ENCODE measurements around the gene CSNK2A1.
"Not testable (repeated sequence)": the region's sequence is repeated elsewhere in the genome, so short reads cannot be mapped to it uniquely, and the experiment has no call there.

Gene CSNK2A1

DNA sequence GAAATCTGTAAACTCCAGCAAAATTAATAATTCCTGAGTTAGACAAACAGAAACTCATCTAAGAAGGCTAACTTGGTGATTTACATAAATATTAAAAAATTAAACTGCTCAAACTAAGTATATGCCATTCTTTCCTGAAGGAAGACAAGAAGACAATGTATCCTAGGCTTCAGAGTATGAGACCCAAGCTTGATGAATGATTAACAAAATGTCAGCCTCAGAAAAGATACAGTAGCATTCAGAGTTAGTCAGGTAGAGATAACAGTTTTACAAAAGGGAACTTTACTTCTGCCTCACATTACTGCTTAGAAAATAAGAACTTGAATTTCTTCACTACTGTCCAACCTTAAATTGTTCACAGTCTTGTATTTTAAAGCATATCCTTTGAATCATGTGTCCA lies 12.0 kb downstream of the CSNK2A1 start:
- no peak for DNase-seq

DNA sequence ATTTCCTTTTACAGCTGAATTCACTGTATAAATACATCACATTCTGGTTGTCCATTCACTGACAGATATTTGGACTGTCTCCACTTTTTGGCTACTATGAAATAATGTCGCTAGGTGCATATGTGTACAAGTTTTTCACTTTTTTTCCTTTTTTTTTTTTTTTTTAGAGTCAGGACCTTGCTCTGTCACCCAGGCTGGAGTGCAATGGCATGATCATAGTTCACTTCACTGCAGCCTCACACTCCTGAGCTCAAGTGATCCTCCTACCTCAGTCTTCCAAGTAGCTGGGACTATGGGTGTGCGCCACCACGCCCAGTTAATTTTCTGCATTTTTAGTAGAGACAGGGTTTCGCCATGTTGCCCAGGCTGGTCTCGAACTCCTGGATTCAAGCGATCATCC lies 13.3 kb downstream of the CSNK2A1 start:
- no peak for DNase-seq

DNA sequence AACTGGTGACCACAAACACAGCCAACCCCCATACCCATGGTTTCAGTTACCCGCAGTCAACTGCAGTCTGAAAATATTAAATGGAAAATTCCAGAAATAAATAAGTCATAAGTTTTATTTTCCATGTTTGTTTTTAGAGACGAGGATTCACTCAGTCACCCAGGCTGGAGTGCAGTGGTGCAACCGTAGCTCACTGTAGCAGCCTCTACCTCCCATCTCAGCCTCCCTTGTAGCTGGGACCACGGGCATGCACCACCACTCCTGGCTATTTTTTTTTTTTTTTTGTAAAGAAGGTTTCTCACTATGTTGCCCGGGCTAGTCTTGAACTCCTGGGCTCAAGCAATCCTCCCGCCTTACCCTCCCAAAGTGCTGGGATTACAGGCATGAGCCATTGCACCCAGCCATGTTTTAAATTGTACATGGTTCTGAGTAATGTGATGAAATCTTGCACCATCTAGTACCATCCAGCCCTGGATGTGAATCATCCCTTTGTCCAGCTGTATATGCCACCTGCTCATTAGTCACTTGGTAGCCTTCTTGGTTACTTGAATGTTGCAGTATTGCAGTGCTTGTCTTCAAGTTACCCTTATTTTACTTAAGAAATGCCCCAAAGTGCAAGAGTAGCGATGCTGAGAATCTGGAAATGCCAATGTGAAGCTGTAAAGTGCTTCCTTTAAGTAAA lies 14.5 kb downstream of the CSNK2A1 start:
- no peak for DNase-seq

DNA sequence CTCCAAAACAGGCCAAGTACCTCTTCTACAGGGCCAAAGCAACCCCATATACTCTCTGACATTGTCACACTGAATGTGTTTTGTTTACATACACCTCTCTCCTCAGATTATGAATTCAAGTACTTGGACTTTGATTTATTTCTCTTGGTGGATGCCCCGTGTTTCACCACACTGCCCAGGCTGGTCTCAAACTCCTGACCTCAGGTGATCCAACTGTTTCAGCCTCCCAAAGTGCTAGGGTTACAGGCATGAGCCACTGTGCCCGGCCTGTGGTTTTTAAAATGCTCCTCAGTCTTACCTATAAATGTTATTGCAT lies 16.1 kb downstream of the CSNK2A1 start:
- DNase-seq: no peak

DNA sequence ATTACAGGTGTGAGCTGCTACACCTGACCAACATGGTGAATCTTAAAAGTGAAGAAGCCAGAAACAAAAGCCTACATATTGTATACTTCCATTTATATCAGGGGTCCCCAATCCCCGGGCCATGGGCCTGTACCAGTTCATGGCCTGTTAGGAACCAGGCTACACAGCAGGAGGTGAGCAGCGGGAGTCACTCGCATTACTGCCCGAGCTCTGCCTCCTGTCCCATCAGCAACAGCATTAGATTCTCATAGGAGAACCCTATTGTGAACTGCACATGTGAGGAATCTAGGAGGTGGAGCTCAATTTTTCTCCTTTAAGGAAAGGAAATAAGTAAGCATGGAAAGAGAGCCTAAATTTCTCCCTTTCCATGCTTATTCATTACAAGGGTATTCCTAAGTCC lies 21.7 kb downstream of the CSNK2A1 start:
- no peak for DNase-seq

DNA sequence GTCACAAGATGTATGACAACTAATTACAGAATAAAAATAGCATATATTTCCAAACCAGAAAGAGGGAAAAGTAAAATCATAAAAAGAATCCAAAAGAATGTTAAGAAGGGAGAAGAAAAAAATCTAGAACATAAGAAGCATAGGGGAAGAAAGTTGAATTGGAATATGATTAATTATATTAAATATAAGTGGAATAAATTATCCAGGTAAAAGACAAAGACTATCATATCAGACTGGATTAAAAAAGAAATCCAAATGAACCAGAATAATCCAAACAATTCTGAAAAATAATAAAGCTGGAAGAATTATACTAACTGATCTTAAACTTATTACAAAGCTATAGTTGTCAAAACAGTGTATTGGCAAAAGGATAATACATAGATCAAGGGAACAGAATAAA lies 23.6 kb downstream of the CSNK2A1 start:
- no peak for DNase-seq

DNA sequence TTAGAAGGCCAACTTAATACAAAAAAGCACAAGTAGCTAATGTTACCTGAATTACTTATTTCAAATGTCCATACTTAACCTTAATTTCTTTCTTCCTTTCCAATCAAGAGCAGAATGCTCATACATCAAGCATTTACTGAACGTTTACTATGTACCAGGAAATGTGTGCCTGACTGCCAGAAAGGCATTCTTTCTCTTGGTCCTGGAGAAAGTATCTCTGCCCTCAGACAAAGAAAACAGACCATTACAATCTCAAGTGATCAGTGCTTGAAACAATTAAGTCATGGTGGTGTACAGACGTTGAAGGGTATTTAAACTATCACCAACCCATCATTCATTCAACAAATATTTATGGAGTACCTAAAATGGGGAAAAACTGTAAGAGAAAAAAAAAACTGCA lies 26.4 kb downstream of the CSNK2A1 start:
- DNase-seq: no peak

DNA sequence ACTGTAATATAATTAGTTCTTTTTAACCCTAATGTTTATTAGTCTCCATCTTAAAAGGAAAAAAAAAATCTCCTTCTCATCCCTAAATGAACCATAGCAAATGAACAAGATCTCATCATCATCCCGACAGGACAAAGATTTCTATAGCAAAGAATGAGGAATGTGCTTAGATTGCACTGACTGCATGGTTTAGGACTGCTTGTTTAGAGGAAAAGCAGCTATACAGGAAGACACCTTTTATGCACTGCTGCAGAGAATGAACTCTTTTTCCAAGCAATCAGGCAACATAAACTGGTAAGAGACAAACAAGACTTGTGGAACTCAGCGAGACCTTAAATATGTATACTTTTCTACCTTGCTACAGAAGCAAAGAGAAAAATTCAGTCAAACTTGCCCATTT lies 26.8 kb downstream of the CSNK2A1 start:
- DNase-seq: no peak

DNA sequence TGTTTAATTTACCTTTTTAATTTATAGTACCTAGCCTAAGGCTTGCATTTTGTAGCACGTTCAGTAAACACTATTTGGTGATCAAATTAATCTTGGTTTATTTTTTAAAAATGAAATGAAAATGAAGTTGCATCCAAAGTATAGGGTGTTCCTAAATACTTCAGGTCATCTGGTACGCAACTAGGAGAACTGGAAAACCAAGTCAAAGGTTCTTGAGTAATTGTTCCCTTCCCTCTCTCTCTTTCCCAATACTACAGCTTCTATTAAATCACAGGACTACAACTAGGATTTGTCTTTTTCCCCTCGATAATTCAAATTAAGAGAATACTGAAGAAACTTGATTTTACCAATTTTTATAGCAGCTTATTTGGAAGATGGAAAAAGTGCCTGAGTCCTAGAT lies 27.9 kb downstream of the CSNK2A1 start:
- no peak for DNase-seq

DNA sequence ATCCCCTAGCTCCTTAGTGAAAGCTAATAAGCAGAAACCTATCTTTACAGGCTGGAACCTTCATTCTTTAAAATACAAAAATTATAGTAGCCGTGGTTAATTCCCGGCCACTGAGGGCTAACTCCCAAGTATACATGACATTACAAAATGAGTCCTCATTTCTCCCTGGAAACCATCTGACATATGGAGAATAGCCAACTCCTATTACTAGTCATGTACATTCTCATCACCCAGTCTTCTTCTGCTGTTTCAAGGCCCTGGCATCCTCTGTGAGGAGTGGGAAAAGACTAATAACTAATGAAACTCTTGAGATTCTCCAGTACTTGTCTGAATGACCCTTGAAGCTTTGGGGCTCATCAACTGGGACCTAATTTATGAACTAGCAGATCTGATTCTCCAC lies 30.2 kb downstream of the CSNK2A1 start:
- DNase-seq: no peak

DNA sequence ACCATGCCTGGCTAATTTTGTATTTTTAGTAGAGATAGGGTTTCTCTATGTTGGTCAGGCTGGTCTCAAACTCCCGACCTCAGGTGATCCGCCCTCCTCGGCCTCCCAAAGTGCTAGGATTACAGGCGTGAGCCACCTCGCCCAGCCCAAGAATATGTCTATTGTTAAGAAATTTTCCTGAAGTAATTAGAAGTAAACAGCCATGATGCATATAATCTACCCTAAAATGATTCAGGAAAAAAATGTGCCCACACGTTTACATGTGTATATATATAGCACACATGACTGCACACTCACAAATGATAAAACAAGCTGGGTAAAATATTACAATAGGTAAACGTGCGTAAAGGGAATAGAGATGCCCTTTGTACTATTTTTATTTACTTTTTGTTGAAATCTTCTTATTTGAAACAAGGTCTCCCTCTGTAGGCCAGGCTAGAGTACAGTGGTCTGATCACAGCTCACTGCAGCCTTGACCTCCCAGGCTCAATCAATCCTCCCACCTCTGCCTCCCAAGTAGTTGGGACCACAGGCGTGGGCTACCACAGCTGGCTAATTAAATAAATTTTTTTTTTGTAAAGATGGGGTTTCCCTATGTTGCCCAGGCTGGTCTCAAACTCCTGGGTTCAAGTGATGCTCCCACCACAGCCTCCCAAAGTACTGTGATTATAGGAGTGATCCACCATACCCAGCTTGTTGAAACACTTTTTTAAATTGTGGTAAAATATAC lies 33.1 kb downstream of the CSNK2A1 start:
- not testable (repeated sequence) for DNase-seq

DNA sequence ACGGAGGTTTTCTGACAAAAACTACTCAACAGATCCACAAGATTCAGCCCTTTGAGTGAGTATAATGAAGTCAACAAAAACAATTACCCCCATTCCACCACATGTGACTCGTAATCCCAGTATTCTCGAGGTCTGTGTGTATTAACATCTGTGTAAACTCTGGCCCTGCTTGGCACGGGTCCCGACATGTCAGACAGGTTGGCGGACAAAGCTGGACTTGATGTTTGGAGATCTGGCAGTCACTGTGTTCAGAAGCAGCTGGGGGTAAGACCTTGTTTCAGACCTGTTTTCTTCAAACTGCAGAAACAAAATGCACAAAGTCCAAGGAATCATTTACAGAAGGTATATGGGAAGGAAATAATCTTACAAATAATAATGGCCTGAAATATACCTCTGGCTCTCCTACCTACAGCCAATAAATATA lies 35.2 kb downstream of the CSNK2A1 start:
- DNase-seq: not testable (repeated sequence)

DNA sequence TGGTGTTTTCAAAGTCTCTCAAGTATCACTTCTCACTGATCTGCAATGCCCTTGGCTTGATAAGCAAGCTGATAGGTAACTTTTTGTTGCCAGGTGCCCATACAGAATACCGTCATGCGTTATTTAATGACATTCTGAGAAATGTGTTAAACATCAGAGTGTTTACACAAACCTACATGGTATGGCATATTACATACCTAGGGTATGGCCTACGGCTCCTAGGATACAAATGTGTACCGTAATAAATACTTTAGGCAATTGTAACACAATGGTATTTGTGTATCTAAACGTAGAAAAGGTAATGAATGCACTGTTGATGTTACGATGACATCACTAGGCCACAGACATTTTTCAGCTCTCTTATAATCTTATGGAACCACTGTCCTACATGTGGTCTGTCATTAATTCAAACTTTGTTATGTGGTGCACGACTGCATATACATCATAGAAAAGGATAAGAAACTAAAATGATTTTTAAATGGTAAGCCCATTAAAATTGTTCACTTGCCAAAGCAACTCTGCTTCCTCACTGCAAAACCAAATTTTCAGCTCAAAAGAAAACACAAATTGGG lies 35.7 kb downstream of the CSNK2A1 start:
- DNase-seq: no peak

DNA sequence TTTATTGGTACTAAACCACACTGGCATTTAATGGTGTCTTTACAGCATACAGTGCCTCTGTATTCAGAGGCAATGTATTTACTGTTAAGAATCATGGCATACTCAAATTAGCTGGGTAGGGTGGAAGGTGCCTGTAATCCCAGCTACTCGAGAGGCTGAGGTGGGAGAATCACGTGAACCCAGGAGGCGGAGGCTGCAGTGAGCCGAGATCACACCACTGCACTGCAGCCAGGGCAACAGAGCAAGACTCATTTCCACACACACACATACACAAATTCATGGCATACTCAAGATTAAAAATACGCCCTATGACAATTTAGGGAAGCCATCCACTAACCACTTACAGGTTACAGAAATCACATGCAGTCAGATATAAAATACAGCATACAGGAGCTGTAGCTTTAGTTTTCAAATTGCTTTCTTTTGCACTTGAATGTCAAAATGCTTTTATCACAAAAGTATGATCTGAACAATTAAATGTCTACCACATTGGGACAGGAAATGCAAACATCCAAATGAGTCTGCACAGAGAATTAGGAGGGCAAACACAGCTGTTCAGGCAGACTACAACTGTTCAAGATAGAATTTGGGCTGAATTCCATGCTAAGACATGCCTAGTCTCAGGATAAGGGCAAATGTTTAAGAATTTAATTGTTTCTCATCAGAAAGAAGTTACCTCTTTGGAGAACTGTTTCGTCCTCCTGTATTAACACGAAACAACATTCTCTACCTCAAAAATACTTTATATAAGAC lies 36.4 kb downstream of the CSNK2A1 start:
- no peak for DNase-seq

DNA sequence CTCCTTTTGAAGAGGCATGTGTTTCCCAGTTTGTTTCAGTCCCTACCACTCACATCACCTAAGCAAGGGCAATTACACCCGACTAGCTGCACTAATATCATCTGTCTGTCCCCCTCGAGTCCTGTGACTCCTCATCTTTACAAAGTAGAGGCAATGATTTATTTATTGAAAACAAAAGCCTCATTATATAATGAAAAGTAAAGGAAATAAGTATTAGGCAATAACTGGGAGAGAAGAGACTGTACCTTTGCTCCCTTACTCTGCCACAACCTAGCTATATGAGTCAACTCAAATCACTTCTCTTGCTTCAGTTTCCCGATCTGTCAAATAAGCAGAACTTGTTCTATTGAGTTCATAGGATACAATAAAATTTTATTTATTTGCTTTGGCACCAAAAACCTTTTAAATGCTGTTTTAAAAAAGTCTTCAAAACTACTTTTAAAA lies 38.9 kb downstream of the CSNK2A1 start:
- no peak for DNase-seq

DNA sequence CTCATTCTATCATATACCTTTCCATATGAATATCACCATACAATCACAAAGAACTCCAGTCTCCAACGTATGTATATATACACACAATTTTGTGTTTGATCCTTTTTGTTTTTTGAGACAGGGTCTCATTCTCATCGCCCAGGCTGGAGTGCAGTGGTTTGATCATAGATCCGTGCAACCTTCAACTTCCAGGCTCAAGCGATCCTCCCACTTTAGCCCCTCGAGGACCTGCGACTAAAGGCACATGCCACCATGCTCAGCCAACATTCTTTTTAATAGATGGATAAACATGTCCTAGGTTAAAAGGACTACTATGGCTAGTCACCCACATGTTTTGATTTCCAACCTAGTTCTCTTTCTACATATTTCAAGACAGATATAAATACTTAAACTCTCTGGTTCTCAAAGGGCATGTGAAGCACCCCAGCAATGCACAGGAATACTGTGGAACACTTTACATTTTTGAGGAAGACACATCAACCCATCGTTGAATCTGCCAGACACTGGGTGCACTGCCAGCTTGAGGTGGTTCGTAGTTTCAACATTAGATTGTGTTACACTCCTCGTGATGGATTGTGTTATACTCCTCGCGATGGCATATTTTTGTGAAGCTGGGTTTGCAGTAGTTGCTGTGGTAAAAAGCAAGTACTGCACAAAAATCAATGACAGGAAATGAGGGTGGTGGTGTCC lies 40.4 kb downstream of the CSNK2A1 start:
- DNase-seq: no peak

DNA sequence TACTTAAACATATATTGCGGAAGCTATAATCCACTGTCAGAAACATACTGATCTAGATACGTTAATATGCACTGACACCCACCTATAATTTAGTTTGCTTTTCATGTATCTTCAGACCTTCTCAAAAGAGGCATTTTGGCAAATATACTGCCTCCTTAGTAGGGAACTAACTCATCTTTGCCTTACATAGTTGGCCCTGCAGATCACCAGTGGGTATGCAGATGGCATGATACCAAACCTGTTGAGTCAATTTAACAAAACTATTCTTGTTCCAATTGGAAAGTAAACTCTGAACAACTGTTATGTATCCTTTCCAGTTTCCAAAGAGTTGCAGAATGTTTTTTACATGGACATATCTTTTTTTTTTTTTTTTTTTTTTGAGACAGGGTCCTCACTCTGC lies 45.6 kb downstream of the CSNK2A1 start:
- no peak for DNase-seq

DNA sequence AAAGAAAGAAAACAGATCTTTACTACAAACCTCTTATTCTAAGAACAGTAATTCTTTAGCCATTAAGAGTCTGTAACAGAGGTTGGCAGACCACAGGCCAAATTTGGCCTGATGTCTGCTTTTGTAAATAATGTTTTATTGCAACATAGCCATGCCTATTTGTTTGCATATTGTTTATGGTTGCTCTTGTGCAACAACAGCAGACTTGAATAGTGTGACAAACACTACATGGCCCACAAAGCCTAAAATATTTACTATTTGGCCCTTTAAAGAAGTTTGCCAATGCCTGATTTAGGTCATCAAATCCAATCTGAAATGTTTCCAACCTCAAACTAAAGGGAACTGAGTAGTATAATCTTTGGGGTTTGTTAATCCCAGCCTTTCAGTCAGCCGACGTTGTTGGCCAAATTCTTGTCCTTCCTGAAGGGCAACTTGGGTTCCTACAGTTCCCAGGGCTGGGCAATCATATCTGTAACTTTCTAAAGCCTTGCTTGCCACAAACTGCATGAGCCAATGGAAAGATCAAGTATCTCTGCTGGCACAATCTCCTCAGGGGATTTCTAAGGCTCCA lies 47.4 kb downstream of the CSNK2A1 start:
- no peak for DNase-seq

DNA sequence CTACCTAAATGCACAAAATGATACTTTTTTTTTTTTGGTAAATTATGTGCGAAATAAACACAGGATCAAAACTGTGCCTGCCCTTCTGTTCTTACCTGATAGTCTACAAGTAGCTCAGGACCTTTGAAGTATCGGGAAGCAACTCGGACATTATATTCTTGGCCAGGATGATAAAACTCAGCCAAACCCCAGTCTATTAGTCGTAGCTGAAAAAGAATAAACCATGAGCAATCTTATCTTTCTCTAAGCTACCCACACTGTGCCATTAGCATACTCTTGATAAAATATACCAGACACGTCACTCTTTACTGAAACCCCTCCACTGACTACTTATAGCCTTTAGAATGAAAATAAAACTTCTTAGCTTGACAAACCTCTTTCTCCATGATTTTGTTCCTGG lies 51.4 kb downstream of the CSNK2A1 start:
- no peak for DNase-seq

DNA sequence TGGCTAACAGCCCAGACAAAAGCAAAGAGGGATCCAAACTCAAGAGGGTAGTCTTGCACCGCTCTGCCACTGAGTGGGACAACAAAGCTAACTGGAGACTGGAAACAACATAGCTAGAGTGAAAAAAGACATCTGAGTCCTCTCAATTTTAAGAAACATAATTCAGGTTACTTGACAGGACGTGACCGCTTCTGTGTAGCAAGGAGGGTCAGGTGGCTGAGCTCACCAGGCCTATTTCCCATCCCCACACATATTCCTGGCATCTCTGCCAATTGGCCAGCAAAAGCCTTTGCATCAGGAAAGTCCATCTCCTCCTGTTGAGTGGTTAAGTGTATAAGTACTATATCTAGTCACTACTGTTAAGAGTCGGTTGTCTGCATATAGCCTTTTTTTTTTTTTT lies 55.9 kb downstream of the CSNK2A1 start:
- no peak for DNase-seq

DNA sequence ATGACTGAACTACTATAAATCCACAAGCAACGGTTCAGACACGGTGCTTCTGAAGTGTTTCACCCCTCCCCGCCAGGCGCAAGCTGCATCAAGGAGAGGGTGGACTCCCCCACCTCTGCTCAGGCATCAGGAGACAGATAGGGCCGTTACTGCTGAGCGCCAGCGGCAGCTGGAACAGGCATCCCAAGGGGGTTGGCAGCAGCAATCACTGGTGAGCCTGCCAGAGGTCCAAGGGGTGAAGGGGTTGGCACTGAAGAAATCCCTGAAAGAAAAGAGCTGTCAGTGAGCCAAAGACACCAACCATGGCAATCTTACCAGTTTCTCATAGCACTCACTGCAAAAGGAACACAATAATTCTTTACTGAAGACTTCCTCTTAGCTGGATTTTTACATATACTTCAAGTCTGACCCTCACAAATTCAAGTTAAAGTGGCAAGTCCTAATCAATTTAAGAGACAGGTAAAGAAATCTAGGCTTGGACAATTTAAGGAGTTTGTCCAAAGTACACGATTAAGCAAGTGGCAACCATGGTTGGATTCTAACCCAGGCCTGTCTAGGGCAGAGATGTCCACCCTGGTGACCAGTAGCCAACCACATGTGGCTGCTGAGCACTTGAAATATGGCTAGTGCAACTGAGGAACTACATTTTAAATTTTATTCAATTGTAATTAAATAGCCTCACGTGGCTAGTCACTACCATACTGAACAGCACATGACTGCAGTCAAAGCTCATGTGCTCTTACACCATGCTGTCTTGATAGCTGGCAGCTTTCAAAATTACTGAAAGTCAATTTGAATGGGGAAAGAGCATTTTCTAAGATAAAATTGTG lies 59.6 kb downstream of the CSNK2A1 start:
- no peak for DNase-seq

DNA sequence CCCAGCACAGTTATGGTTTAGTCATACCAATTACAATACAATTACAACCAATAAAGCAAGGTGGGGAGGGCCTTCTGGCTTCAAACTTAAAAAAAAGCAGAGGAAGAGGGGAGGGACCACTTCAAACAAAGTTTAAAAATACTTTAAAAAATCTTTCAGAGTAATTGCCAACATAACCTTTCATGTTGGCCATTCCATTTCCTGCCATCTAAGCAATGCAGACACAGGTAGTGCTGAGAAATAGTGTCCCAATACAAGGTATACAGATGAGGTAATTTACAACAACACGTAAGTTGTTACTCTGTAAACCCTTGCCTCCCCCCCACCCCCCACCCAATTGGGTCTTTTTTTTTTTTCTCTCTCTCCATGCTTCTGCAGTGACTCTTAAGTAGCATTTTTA lies 62.4 kb downstream of the CSNK2A1 start:
- DNase-seq: no peak
